Endothelial cell of umbilical vein (primary cell): ENCODE measurements around the gene ARPC1B. TPM values are rescaled to one million over a fixed set of nuclear protein-coding genes. Genes with fewer than 3 reads are reported as not detected.

Experiments
- BruUV-seq: library from RNA; stranded (reverse); fragments of 400-500 nt; replicated peaks from 2 replicates; lab custom pipeline; 2021; lab: Mats Ljungman, UMichigan
- CTCF ChIA-PET: fragments of 300-600, 350-600 bp; sonication (Branson Sonifier 250); formaldehyde crosslinking; loops from one replicate; lab custom pipeline; 2021; ENCODE audit warnings: antibody characterized with exemption, inconsistent platforms; lab: Charles Lee
- POLR2A ChIA-PET: fragments of 300-600, 350-600 bp; sonication (Branson Sonifier 250); formaldehyde crosslinking; loops from one replicate; lab custom pipeline; 2021; ENCODE audit warnings: antibody characterized with exemption, inconsistent platforms; lab: Charles Lee
- DNase-seq: peaks from one replicate; pipeline ENCODE4 v3.0.0-alpha.2; 2011; ENCODE audit warnings: low read depth, low spot score
- FAIRE-seq: peaks from 2 replicates; lab custom pipeline; 2011; peaks lifted over from hg19 to GRCh38; lab: Jason Lieb, UNC
- H2AFZ ChIP-seq: 2 replicates; pipeline ENCODE4 v1.6.0; 2012; ENCODE audit warnings: low read depth, low read length, control low read depth, inconsistent platforms
- H3K27ac ChIP-seq: 2 replicates; pipeline ENCODE4 v1.5.1; 2011; ENCODE audit warnings: low read depth, mild to moderate bottlenecking, control low read depth, low read length, moderate library complexity; ENCODE audit not compliant: insufficient read depth
- H3K27me3 ChIP-seq, 2 experiments: 2 replicates each; pipeline versions ENCODE4 v1.6.0 to v1.6.1; 2011; ENCODE audit warnings: low read length in 2 of 2, mixed read lengths in 1 of 2; ENCODE audit not compliant: control insufficient read depth in 2 of 2, insufficient read depth in 2 of 2
- H3K36me3 ChIP-seq, 2 experiments: 2 replicates in 1 of 2; 3 replicates in 1 of 2; pipeline ENCODE4 v1.5.1; 2011; ENCODE audit warnings: low read length in 2 of 2, mild to moderate bottlenecking in 1 of 2, moderate library complexity in 1 of 2; ENCODE audit not compliant: control insufficient read depth in 2 of 2, insufficient read depth in 2 of 2; ENCODE audit errors: extremely low read depth in 1 of 2
- H3K4me1 ChIP-seq: 3 replicates; pipeline ENCODE4 v1.5.1; 2011; ENCODE audit warnings: mild to moderate bottlenecking, low read length; ENCODE audit not compliant: control insufficient read depth, insufficient read depth; ENCODE audit errors: extremely low read depth
- H3K4me2 ChIP-seq: 2 replicates; pipeline ENCODE4 v1.6.1; 2011; ENCODE audit warnings: low read length, control low read depth, mixed read lengths; ENCODE audit not compliant: insufficient read depth
- H3K4me3 ChIP-seq, 3 experiments: fragments of 200-600 bp in 1 of 3; sonication (generic), shearing (Covaris generic) in 1 of 3; replicated peaks in 1 of 3; 2 replicates each; pipeline ENCODE4 v1.5.1; 2011 to 2016; ENCODE audit warnings: control low read depth in 3 of 3, low read length in 3 of 3, mild to moderate bottlenecking in 2 of 3, inconsistent platforms in 1 of 3, low read depth in 1 of 3, moderate library complexity in 1 of 3; ENCODE audit not compliant: insufficient read depth in 1 of 3
- H3K79me2 ChIP-seq: 2 replicates; pipeline ENCODE4 v1.6.0; 2012; ENCODE audit warnings: low read length, inconsistent platforms; ENCODE audit not compliant: control insufficient read depth, insufficient read depth
- H3K9ac ChIP-seq: replicated peaks from 2 replicates; pipeline ENCODE3; 2011; ENCODE audit warnings: low read length, control low read depth; ENCODE audit not compliant: insufficient read depth; ENCODE audit errors: extremely low read depth
- H3K9me1 ChIP-seq: replicated peaks from 3 replicates; pipeline ENCODE4 v1.6.0; 2011; ENCODE audit warnings: mild to moderate bottlenecking, low read length; ENCODE audit not compliant: control insufficient read depth, insufficient read depth; ENCODE audit errors: extremely low read depth
- H3K9me3 ChIP-seq: replicated peaks from 2 replicates; pipeline ENCODE4 v1.5.1; 2012; ENCODE audit warnings: low read length, inconsistent platforms; ENCODE audit not compliant: control insufficient read depth, insufficient read depth
- H4K20me1 ChIP-seq: replicated peaks from 2 replicates; pipeline ENCODE3; 2011; ENCODE audit warnings: mild to moderate bottlenecking, low read length; ENCODE audit not compliant: control insufficient read depth, insufficient read depth; ENCODE audit errors: extremely low read depth
- EZH2 ChIP-seq: IDR thresholded peaks from 2 replicates; pipeline ENCODE4 v1.6.1; 2012; ENCODE audit warnings: borderline replicate concordance, low read depth, mild to moderate bottlenecking, moderate library complexity, low read length, inconsistent platforms; ENCODE audit not compliant: severe bottlenecking
- FOS ChIP-seq: IDR thresholded peaks from 2 replicates; pipeline ENCODE4 v1.6.1; 2011; ENCODE audit warnings: mild to moderate bottlenecking, low read length, moderate library complexity, borderline replicate concordance; ENCODE audit not compliant: insufficient read depth
- GATA2 ChIP-seq: IDR thresholded peaks from 2 replicates; pipeline ENCODE4 v1.7.0; 2011; ENCODE audit warnings: low read depth, mild to moderate bottlenecking, moderate library complexity, mixed read lengths, low read length; ENCODE audit not compliant: insufficient read length, insufficient read depth
- JUN ChIP-seq: IDR thresholded peaks from 2 replicates; pipeline ENCODE4 v1.6.1; 2011; ENCODE audit warnings: borderline replicate concordance, low read depth; ENCODE audit not compliant: insufficient read length, insufficient read depth
- MAX ChIP-seq: IDR thresholded peaks from 2 replicates; pipeline ENCODE4 v1.6.1; 2011; ENCODE audit not compliant: insufficient read depth, insufficient read length
- MYC ChIP-seq: IDR thresholded peaks from one replicate; pipeline ENCODE4 v1.6.1; 2011; ENCODE audit warnings: mild to moderate bottlenecking, low read depth, low read length
- POLR2A ChIP-seq: IDR thresholded peaks from 2 replicates; pipeline ENCODE4 v1.6.1; 2012; ENCODE audit warnings: low read depth, mild to moderate bottlenecking, control low read depth, low read length
- POLR2AphosphoS5 ChIP-seq: IDR thresholded peaks from 2 replicates; pipeline ENCODE4 v1.6.1; 2012; ENCODE audit warnings: low read depth, mild to moderate bottlenecking, control low read depth, low read length, moderate library complexity; ENCODE audit not compliant: insufficient read depth
- dilution Hi-C: fragments of 300-500 bp; cut with MboI; formaldehyde crosslinking; loops from one replicate; pipeline ENCODE4 v1.15.0; 2019; ENCODE audit warnings: low sequenced_read_pairs; ENCODE audit not compliant: extremely low pct_ligation_motif_present
- intact Hi-C: fragments of 100-400 bp; cut with micrococcal nuclease; formaldehyde crosslinking; loops from one replicate; pipeline ENCODE4 v1.10.0; 2022
- polyA plus RNA-seq, 4 experiments: library from polyadenylated mRNA; depleted of rRNA in 3 of 4; stranded (reverse) in 3 of 4; unstranded in 1 of 4; fragments of >200 nt; gene quantifications; 2 replicates each; pipeline versions ENCODE4 v1.2.1 to v1.2.3, GENCODE V29; 2011 to 2012; ENCODE audit warnings: missing spikeins in 1 of 4
- total RNA-seq: library from RNA; stranded (reverse); gene quantifications from 2 replicates; pipeline ENCODE4 v1.2.3, GENCODE V29; 2021
- TF ChIP-seq, protein P1 (sequence below), 2 donors: IDR thresholded peaks; 1 replicate in 1 of 2; 2 replicates in 1 of 2; pipeline ENCODE4 v1.5.1; 2011; ENCODE audit warnings: low read length in 2 of 2, mild to moderate bottlenecking in 2 of 2, moderate library complexity in 2 of 2, control low read depth in 1 of 2, inconsistent platforms in 1 of 2, low read depth in 1 of 2; ENCODE audit not compliant: insufficient read depth in 1 of 2; ENCODE audit errors: extremely low read depth in 1 of 2

The ARPC1B gene
- total and polyA plus RNA-seq, 2 donors (not counting 3 experiments of a cell fraction or from before 2014, with no cell fraction given), result 232 to 831 TPM

DNA sequence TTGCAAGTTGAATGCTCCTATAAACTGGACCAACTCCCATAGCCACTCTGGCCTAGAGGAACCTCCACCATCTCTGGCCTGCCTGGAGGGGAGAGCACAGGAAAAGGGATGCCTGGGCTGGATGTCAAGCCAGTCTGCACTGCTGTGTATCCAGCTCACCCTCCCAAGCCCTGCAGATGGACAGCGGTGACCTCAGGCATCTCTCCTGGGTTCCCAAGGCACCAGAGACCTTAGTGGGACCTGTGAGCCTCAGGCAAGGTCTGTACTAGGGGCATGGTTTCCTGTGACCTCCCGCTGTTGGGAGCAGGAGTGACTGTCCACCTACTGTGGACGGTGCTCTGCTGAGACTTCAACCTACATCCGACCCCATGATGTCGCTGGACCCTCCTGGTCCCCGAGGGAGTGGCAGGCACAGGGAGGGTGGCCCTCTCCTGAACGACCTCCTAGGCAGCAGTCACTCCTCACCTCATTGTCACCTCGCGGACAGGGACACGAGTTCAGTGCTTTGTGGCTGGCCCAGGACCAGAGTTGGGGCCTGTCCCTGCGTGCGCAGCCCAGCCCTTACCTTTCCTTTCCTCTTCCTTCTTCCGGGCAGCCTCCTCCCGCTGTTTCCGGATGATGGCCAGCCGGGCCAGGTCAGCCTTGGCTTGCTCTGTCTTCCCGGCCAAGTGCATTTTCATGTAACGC is 22.9 kb downstream of the ARPC1B start:
- peaks cover 28 to 56% of the 10 kb centered on the region in 2 experiments for H3K36me3 ChIP-seq
- FAIRE-seq (no peak), DNase-seq (no peak)
- no TSS peak for BruUV-seq
- H3K9me1 ChIP-seq, result no peaks in the 10 kb centered on the region
- CTCF ChIA-PET, result no interaction called here
- intact Hi-C loops (no loop called here), dilution Hi-C loops (no loop called here)
- H3K4me2 ChIP-seq, result no peak overlapping the region
- POLR2A ChIA-PET, result no interaction called here
- no peaks in the 10 kb centered on the region for H3K27me3 ChIP-seq
- no peaks in the 10 kb centered on the region for H3K9me3 ChIP-seq
- no peak overlapping the region for H3K27ac ChIP-seq
- no peak overlapping the region for H3K9ac ChIP-seq
- TF ChIP-seq MYC (no peak), GATA2 (no peak), FOS (no peak), POLR2AphosphoS5 (no peak), EZH2 (no peak), JUN (no peak), POLR2A (no peak), MAX (no peak)
- TF ChIP-seq, protein P1, sequence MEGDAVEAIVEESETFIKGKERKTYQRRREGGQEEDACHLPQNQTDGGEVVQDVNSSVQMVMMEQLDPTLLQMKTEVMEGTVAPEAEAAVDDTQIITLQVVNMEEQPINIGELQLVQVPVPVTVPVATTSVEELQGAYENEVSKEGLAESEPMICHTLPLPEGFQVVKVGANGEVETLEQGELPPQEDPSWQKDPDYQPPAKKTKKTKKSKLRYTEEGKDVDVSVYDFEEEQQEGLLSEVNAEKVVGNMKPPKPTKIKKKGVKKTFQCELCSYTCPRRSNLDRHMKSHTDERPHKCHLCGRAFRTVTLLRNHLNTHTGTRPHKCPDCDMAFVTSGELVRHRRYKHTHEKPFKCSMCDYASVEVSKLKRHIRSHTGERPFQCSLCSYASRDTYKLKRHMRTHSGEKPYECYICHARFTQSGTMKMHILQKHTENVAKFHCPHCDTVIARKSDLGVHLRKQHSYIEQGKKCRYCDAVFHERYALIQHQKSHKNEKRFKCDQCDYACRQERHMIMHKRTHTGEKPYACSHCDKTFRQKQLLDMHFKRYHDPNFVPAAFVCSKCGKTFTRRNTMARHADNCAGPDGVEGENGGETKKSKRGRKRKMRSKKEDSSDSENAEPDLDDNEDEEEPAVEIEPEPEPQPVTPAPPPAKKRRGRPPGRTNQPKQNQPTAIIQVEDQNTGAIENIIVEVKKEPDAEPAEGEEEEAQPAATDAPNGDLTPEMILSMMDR (IDR thresholded peaks at IDR 0.05; ENCODE audit: extremely low read depth in 1 of 2, insufficient read depth in 1 of 2, low read depth in 1 of 2, low read length in 2 of 2), result no peak
- peaks cover 2% of the 10 kb centered on the region for H3K79me2 ChIP-seq
- no peaks in the 10 kb centered on the region for H4K20me1 ChIP-seq
- no peak overlapping the region for H3K4me3 ChIP-seq
- peaks cover 9% of the 10 kb centered on the region for H3K4me1 ChIP-seq
- no peak overlapping the region for H2AFZ ChIP-seq
